Adrenal gland (tissue), 5 donors: ENCODE results near the gene NDUFA3.

Experiments
- POLR2A ChIP-seq, 2 donors: fragments of 450-650 bp; IDR thresholded peaks; one replicate each; pipeline ENCODE4 v1.6.1; 2017; ENCODE audit warnings: antibody characterized with exemption in 2 of 2, mild to moderate bottlenecking in 2 of 2, moderate library complexity in 1 of 2
- TF ChIP-seq, protein P1 (sequence below), 6 experiments: fragments of 450-650 bp in 4 of 6; fragments of 200-600 bp in 2 of 6; sonication (generic) in 1 of 6; IDR thresholded peaks; 1 replicate in 5 of 6; 2 replicates in 1 of 6; pipeline versions ENCODE4 v1.5.1 to v1.8.0; 2016 to 2021; ENCODE audit warnings: antibody characterized with exemption in 6 of 6, mild to moderate bottlenecking in 2 of 6, moderate library complexity in 1 of 6
- donor health status: DM: no; HTN: no; CAD: no.

GRCh38 chr19:54100561-54100960 lies 2.1 kb upstream of the NDUFA3 start, which contains the start of gene OSCAR:
- TF ChIP-seq, protein P1, sequence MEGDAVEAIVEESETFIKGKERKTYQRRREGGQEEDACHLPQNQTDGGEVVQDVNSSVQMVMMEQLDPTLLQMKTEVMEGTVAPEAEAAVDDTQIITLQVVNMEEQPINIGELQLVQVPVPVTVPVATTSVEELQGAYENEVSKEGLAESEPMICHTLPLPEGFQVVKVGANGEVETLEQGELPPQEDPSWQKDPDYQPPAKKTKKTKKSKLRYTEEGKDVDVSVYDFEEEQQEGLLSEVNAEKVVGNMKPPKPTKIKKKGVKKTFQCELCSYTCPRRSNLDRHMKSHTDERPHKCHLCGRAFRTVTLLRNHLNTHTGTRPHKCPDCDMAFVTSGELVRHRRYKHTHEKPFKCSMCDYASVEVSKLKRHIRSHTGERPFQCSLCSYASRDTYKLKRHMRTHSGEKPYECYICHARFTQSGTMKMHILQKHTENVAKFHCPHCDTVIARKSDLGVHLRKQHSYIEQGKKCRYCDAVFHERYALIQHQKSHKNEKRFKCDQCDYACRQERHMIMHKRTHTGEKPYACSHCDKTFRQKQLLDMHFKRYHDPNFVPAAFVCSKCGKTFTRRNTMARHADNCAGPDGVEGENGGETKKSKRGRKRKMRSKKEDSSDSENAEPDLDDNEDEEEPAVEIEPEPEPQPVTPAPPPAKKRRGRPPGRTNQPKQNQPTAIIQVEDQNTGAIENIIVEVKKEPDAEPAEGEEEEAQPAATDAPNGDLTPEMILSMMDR (IDR thresholded peaks at IDR 0.05): no peak
- TF ChIP-seq POLR2A (IDR thresholded peaks at IDR 0.05): no peak
